Left cardiac atrium (tissue), 4 donors: Measurements from ENCODE around the gene GINS3. TPM values are rescaled to one million over a fixed set of nuclear protein-coding genes. Genes with fewer than 3 reads are reported as not detected.

Experiments used
- ATAC-seq, 2 donors: fragments of 200-7000 bp; cut with Tn5 transposase; one replicate each; pipeline ENCODE4 v1.9.1; 2020; ENCODE audit warnings: mild to moderate bottlenecking in 2 of 2, moderate library complexity in 2 of 2
- DNase-seq: peaks from one replicate; pipeline ENCODE4 v3.0.0-alpha.2; 2020
- intact Hi-C, 2 donors: fragments of 100-400 bp; cut with DNase I; formaldehyde crosslinking; loops; one replicate each; pipeline versions ENCODE4 v1.14.1 to v1.15.1; 2022 to 2023
- total RNA-seq, 2 donors: library from RNA; stranded (reverse); fragmentation: NEBNext Ultra II Directional; extraction: Animal tissue kit (Norgen Biotek cat#: 25700); gene quantifications; one replicate each; pipeline ENCODE4 v1.2.1, GENCODE V29; 2021
- donor health status: DM: no; HTN: yes; CAD: no.
- donor health status: DM: no; HTN: yes; CAD: no; lungs with severe emphysema.
- donor health status: DM: yes; HTN: yes; CAD: no.
- donor health status: Dilated cardiomyopathy.

Gene GINS3
- total RNA-seq, 2 donors from 2014 or later = 5.0 to 5.6 TPM

DNA sequence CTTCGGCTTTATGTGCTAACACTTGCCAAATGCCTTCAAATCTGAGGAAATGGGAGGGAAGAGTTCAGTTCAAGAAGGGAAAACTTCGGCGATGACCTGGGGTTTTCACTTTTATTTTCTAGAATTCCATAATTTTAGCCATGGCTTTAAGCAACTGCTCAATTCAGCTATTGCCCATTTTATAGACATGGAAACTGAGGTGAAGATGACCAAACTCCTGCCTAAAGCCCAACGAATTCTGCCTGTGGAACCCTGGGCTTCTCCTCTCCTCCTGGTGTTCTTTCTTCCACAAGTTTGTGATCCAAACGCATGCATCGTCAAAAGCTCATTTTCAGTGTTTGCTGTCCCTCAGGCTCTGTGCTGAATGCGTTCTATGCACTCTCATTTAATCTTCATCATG, 58.3 kb downstream of the GINS3 start:
- ATAC-seq (no peak), DNase-seq (no peak)
- intact Hi-C loops = no loop called here

DNA sequence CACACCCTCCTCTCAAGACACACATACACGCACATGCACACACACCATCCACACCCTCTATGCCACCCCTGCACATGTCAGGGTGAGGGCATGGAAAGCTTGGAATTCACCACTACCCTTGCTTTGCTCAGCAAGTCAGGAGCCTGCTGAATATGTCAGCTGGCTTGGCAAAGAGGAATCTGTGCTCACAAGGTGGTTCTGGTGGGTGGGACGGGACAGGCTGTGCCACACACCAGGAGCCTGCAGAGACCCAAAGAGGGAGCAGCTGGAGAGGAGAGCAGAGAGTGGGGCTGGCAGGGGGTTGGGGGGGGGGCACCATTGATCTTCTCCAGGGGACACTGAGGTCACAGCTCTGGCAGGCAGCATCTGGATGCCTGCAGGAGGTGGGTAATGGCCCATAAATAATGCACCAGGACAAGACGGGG, 59.0 kb downstream of the GINS3 start:
- ATAC-seq = peak; percentile 5 to 36
- intact Hi-C loops = no loop called here
- no peak for DNase-seq

DNA sequence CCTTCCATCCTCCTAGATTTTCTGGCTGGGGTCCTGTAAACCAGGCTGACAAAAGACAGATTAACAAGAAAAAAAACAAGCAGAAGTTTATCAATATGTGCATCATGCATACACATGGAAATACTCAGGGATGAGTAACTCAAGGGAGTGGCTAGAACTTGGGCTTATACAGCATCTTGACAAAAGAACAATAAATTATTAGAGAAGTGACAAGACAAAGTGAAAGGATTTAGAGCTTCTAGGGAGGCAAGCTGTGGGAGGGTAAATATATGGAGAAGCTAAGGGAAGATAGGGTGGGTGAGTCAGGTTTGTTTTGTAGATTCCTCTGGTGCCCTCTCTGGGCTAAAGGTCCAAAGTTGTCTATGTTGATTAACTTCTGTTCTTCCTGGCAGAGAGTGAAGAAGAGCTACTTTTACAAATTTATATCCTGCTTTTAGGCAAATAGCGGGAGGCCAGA, 59.7 kb downstream of the GINS3 start:
- ATAC-seq = peak in 1 of 2 donors; percentile 81
- DNase-seq = no peak
- intact Hi-C loops = no loop called here

DNA sequence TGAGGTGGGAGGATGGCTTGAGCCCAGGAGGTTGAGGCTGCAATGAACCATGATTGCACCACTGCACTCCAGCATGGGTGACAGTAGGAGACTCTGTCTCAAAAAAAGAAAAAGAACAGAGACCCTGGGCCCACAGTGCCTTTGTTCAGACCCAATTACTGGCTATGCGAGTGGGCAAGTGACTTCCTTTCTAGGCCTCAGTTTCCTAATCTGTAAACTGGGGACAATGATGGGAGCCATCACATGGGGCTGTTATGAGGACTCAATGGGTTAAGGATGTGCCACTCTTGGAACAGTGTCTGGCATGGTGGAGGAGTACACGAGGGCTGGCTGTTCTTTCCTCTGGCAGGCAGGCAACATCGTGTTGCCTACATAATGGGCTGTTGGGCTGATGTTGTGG, 60.4 kb downstream of the GINS3 start:
- DNase-seq (no peak), ATAC-seq (no peak)
- intact Hi-C loops = no loop called here

DNA sequence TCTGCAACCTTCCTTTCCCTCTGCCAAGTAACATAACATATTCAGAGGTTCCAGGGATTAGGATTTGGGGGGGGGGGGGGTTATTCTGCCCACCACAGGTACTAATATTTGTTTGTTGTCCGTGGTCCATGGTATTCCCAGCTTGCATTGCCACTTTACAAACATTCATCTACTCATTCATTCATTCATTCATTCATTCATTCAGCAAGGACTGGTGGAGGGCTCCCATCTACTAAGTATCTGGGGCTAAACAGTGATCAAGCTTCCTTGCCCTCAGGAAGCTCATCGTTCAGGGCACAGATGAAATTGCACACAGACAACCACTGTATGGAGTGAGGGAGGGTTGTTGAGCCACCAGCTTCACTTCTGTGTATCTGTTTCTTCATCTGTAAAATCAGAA, 61.9 kb downstream of the GINS3 start:
- DNase-seq (no peak), ATAC-seq (no peak)
- intact Hi-C loops = no loop called here

DNA sequence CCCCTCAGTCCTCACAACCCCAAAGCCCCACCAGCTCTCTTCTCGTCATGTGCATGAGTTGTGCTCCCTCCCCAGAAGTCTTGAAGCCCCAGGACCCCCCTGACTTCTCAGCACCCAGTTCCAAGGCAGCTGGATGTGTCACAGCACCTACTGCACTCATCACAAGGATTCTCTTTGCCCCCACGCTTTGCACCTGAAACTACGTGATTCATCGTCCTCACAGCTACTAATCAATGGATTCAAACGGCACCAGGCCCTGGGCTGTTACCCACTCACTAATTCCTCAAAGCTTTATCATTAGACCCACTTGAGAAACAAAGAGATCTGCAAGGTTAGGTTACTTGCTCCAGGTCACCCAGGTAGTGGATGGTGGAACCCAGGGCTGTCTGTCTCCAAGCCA, 62.6 kb downstream of the GINS3 start:
- DNase-seq (no peak), ATAC-seq (no peak)
- intact Hi-C loops = no loop called here

Other genes with a start within 250 kb of the GINS3 start
- 10 to 100 TPM; 30.6 to 32.3 TPM for gene CSNK2A2, start 194.4 kb upstream of the GINS3 start, total RNA-seq
- gene PRSS54, start 97.4 kb upstream of the GINS3 start, total RNA-seq = not detected
- gene NDRG4, start 107.7 kb downstream of the GINS3 start, total RNA-seq = 100 to 1,000 TPM; 121 to 153 TPM
- 10 to 100 TPM; 10.7 to 10.8 TPM for gene SETD6, start 123.0 kb downstream of the GINS3 start, total RNA-seq
- 10 to 100 TPM; 74.2 to 92.9 TPM for gene CNOT1, start 237.4 kb downstream of the GINS3 start, total RNA-seq